H9 (cell line): ENCODE data around the gene B4GALNT2. TPM values are rescaled to one million over a fixed set of nuclear protein-coding genes. Genes with fewer than 3 reads are reported as not detected.

ENCODE experiments used
- DNase-seq: peaks from one replicate; pipeline ENCODE4 v3.0.0-alpha.2; 2017
- H2AFZ ChIP-seq: one replicate; pipeline ENCODE4 v1.6.1; 2013; ENCODE audit warnings: mild to moderate bottlenecking, low read length, control low read depth, moderate library complexity
- H2AK5ac ChIP-seq: 2 replicates; pipeline ENCODE4 v1.6.1; 2013; ENCODE audit warnings: low read length, control low read depth, mixed read lengths; ENCODE audit not compliant: insufficient read length
- H2BK120ac ChIP-seq: one replicate; pipeline ENCODE4 v1.6.1; 2013; ENCODE audit warnings: low read depth, mild to moderate bottlenecking, low read length, control low read depth, inconsistent platforms; ENCODE audit not compliant: poor library complexity, severe bottlenecking
- H2BK12ac ChIP-seq: 2 replicates; pipeline ENCODE4 v1.6.1; 2013; ENCODE audit warnings: low read length, control low read depth, mixed read lengths, low read depth; ENCODE audit not compliant: insufficient read length
- H2BK15ac ChIP-seq: 2 replicates; pipeline ENCODE4 v1.6.1; 2013; ENCODE audit warnings: low read depth, low read length, control low read depth
- H2BK20ac ChIP-seq: one replicate; pipeline ENCODE4 v1.6.1; 2013; ENCODE audit warnings: low read depth, mild to moderate bottlenecking, low read length, control low read depth, inconsistent platforms; ENCODE audit not compliant: poor library complexity, severe bottlenecking
- H2BK5ac ChIP-seq: 2 replicates; pipeline ENCODE4 v1.6.1; 2013; ENCODE audit warnings: low read length, control low read depth, mixed read lengths; ENCODE audit not compliant: insufficient read length
- H3K14ac ChIP-seq: 2 replicates; pipeline ENCODE4 v1.6.1; 2013; ENCODE audit warnings: low read length, control low read depth; ENCODE audit not compliant: insufficient read depth
- H3K18ac ChIP-seq: 2 replicates; pipeline ENCODE4 v1.6.1; 2013; ENCODE audit warnings: low read depth, mild to moderate bottlenecking, mixed read lengths, low read length, control low read depth; ENCODE audit not compliant: insufficient read length
- H3K23ac ChIP-seq: 2 replicates; pipeline ENCODE4 v1.6.1; 2013; ENCODE audit warnings: low read length, control low read depth, mixed read lengths, low read depth; ENCODE audit not compliant: insufficient read length
- H3K23me2 ChIP-seq: 2 replicates; pipeline ENCODE4 v1.6.1; 2013; ENCODE audit warnings: low read depth, mild to moderate bottlenecking, mixed read lengths, low read length, control low read depth; ENCODE audit not compliant: insufficient read length, poor library complexity, severe bottlenecking
- H3K27ac ChIP-seq: 2 replicates; pipeline ENCODE4 v1.5.1; 2013; ENCODE audit warnings: low read length, control low read depth, mixed read lengths, low read depth; ENCODE audit not compliant: insufficient read length
- H3K27me3 ChIP-seq: 2 replicates; pipeline ENCODE4 v1.6.1; 2013; ENCODE audit warnings: low read length, control low read depth, inconsistent platforms; ENCODE audit not compliant: insufficient read depth
- H3K4ac ChIP-seq: 2 replicates; pipeline ENCODE4 v1.6.1; 2013; ENCODE audit warnings: low read depth, mild to moderate bottlenecking, control low read depth, inconsistent platforms, low read length, moderate library complexity
- H3K4me1 ChIP-seq: 2 replicates; pipeline ENCODE4 v1.6.1; 2013; ENCODE audit warnings: low read length, control low read depth, inconsistent platforms; ENCODE audit not compliant: insufficient read depth
- H3K4me2 ChIP-seq: 2 replicates; pipeline ENCODE4 v1.6.1; 2013; ENCODE audit warnings: low read length, control low read depth, mixed read lengths; ENCODE audit not compliant: insufficient read length, insufficient read depth
- H3K56ac ChIP-seq: 2 replicates; pipeline ENCODE4 v1.6.1; 2013; ENCODE audit warnings: low read depth, mild to moderate bottlenecking, mixed read lengths, low read length, control low read depth; ENCODE audit not compliant: insufficient read length
- H3K79me1 ChIP-seq: 2 replicates; pipeline ENCODE4 v1.6.1; 2013; ENCODE audit warnings: low read depth, mild to moderate bottlenecking, moderate library complexity, low read length, control low read depth, inconsistent platforms; ENCODE audit not compliant: insufficient read depth, poor library complexity, severe bottlenecking
- H3K79me2 ChIP-seq: 2 replicates; pipeline ENCODE4 v1.6.1; 2013; ENCODE audit warnings: low read length, control low read depth, inconsistent platforms; ENCODE audit not compliant: insufficient read depth
- H3K9ac ChIP-seq: 2 replicates; pipeline ENCODE4 v1.6.1; 2013; ENCODE audit warnings: low read length, control low read depth, mixed read lengths; ENCODE audit not compliant: insufficient read length; ENCODE audit errors: extremely low read depth
- H3K9me3 ChIP-seq: one replicate; pipeline ENCODE4 v1.6.1; 2013; ENCODE audit warnings: low read depth, low read length, inconsistent platforms; ENCODE audit not compliant: control insufficient read depth
- H3T11ph ChIP-seq: one replicate; pipeline ENCODE4 v1.6.1; 2013; ENCODE audit warnings: mild to moderate bottlenecking, low read length, control low read depth, inconsistent platforms
- H4K20me1 ChIP-seq: one replicate; pipeline ENCODE4 v1.6.1; 2013; ENCODE audit not compliant: control insufficient read depth, insufficient read length, insufficient read depth
- H4K5ac ChIP-seq: 2 replicates; pipeline ENCODE4 v1.6.1; 2013; ENCODE audit warnings: low read depth, mild to moderate bottlenecking, mixed read lengths, low read length, control low read depth; ENCODE audit not compliant: insufficient read length
- H4K8ac ChIP-seq: replicated peaks from 2 replicates; pipeline ENCODE4 v1.6.1; 2013; ENCODE audit warnings: low read length, control low read depth, mixed read lengths, low read depth; ENCODE audit not compliant: insufficient read length
- H4K91ac ChIP-seq: 2 replicates; pipeline ENCODE4 v1.6.1; 2013; ENCODE audit warnings: low read depth, mild to moderate bottlenecking, moderate library complexity, mixed read lengths, low read length, control low read depth; ENCODE audit not compliant: insufficient read length
- H3K27ac Mint-ChIP-seq, 3 experiments: 2 replicates in 2 of 3; 3 replicates in 1 of 3; pipeline ENCODE4 v1.8.0; 2020 to 2021; ENCODE audit warnings: mixed read lengths in 3 of 3, mild to moderate bottlenecking in 1 of 3, moderate library complexity in 1 of 3
- H3K27me3 Mint-ChIP-seq: 2 replicates; pipeline ENCODE4 v1.8.0; 2021; ENCODE audit warnings: low read depth, mild to moderate bottlenecking, moderate library complexity, mixed read lengths
- H3K36me3 Mint-ChIP-seq, 3 experiments: 2 replicates in 2 of 3; 3 replicates in 1 of 3; pipeline ENCODE4 v1.8.0; 2020 to 2021; ENCODE audit warnings: low read depth in 3 of 3, mixed read lengths in 3 of 3; ENCODE audit not compliant: insufficient read depth in 1 of 3
- H3K4me1 Mint-ChIP-seq, 2 experiments: 2 replicates each; pipeline ENCODE4 v1.8.0; 2020; ENCODE audit warnings: mixed read lengths in 2 of 2
- H3K4me3 Mint-ChIP-seq, 2 experiments: 2 replicates in 1 of 2; 3 replicates in 1 of 2; pipeline ENCODE4 v1.8.0; 2020 to 2021; ENCODE audit warnings: mild to moderate bottlenecking in 2 of 2, mixed read lengths in 2 of 2, moderate library complexity in 1 of 2
- H3K9me3 Mint-ChIP-seq, 2 experiments: 2 replicates in 1 of 2; 3 replicates in 1 of 2; pipeline ENCODE4 v1.8.0; 2020; ENCODE audit warnings: mild to moderate bottlenecking in 2 of 2, mixed read lengths in 2 of 2, moderate library complexity in 1 of 2
- WGBS: extraction: QIAGEN DNeasy Blood & Tissue Kit; methylation state at CpG from one replicate; pipeline ENCODE4 v1.1.7; 2013; ENCODE audit warnings: missing lambda C conversion rate, low lambda C conversion rate, mixed read lengths; ENCODE audit not compliant: insufficient read length; ENCODE audit errors: extremely low coverage; 5-methylcytosine and 5-hydroxymethylcytosine counted together
- total RNA-seq: library from RNA; stranded (reverse); gene quantifications from 2 replicates; pipeline ENCODE4 v1.2.1, GENCODE V29; 2021
- TF ChIP-seq, protein P1 (sequence below): fragments of 200-600 bp; sonication (generic); conservative IDR thresholded peaks from 3 replicates; pipeline ENCODE4 v1.8.0; 2021; ENCODE audit warnings: antibody characterized with exemption, mild to moderate bottlenecking

The B4GALNT2 gene
- total RNA-seq, 1 experiment from 2014 or later: not detected

DNA sequence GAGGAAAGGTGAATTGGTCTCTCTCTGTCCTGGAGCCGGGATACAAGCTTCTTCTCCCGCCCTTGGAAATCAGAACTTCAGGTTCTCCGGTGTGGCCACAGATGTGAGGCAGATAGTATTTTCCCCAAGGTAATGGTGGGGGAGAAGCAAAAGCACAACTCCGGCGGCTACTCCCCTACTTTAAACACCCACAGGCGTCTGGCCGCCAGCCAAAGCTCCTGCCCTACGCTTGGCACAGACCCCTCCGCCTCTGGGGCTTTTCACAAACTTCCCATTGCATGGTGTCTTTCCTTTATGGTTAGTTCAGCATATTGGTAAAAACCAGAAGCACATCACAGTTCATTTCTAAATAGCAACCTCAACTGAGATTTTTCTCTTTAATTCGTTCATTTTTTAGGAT, 39.4 kb upstream of the B4GALNT2 start:
- WGBS: no CpG with 5 or more reads among the region's 10 CpGs
- Histone ChIP-seq H3K14ac (no peak overlapping the region), H4K20me1 (no peaks in the 10 kb centered on the region), H3T11ph (no peak overlapping the region), H2BK12ac (no peak overlapping the region), H2BK120ac (no peak overlapping the region), H2AFZ (no peak overlapping the region), H3K27ac (no peak overlapping the region), H2BK15ac (no peak overlapping the region), H2BK20ac (no peak overlapping the region), H3K9me3 (no peaks in the 10 kb centered on the region), H3K4me2 (no peak overlapping the region), H3K4ac (no peak overlapping the region), H4K91ac (no peak overlapping the region), H3K23ac (no peak overlapping the region), H3K18ac (no peak overlapping the region), H3K79me1 (no peaks in the 10 kb centered on the region), H4K8ac (no peak overlapping the region), H3K56ac (no peak overlapping the region), H4K5ac (no peak overlapping the region), H3K4me1 (no peaks in the 10 kb centered on the region), H3K9ac (no peak overlapping the region), H2BK5ac (no peak overlapping the region), H3K27me3 (no peaks in the 10 kb centered on the region), H3K79me2 (no peaks in the 10 kb centered on the region), H3K23me2 (no peaks in the 10 kb centered on the region), H2AK5ac (no peak overlapping the region)
- Mint-ChIP-seq H3K4me3 (no peak overlapping the region), H3K4me1 (peaks cover 10 to 14% of the 10 kb centered on the region in 2 experiments), H3K36me3 (no peaks in the 10 kb centered on the region; a peak in 1 of 7 replicates), H3K27ac (no peak overlapping the region), H3K27me3 (peaks cover 6% of the 10 kb centered on the region), H3K9me3 (no peaks in the 10 kb centered on the region; a peak in 2 of 5 replicates)
- DNase-seq: no peak
- TF ChIP-seq, protein P1, sequence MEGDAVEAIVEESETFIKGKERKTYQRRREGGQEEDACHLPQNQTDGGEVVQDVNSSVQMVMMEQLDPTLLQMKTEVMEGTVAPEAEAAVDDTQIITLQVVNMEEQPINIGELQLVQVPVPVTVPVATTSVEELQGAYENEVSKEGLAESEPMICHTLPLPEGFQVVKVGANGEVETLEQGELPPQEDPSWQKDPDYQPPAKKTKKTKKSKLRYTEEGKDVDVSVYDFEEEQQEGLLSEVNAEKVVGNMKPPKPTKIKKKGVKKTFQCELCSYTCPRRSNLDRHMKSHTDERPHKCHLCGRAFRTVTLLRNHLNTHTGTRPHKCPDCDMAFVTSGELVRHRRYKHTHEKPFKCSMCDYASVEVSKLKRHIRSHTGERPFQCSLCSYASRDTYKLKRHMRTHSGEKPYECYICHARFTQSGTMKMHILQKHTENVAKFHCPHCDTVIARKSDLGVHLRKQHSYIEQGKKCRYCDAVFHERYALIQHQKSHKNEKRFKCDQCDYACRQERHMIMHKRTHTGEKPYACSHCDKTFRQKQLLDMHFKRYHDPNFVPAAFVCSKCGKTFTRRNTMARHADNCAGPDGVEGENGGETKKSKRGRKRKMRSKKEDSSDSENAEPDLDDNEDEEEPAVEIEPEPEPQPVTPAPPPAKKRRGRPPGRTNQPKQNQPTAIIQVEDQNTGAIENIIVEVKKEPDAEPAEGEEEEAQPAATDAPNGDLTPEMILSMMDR: no peak
